HG02885 (cell line): ENCODE results near the gene ZFP90.

Experiments
- ATAC-seq: cut with Tn5 transposase; IDR thresholded peaks from one replicate; pipeline ENCODE4 v1.9.1; 2021; ENCODE audit warnings: mild to moderate bottlenecking; ENCODE audit not compliant: unreplicated experiment, poor library complexity

The ZFP90 gene

GRCh38 chr16:68574479-68574878, 35.4 kb downstream of the ZFP90 start:
- no peak for ATAC-seq

- no peak for ATAC-seq
Observed at GRCh38 chr16:68575082-68575481, 36.0 kb downstream of the ZFP90 start.

- ATAC-seq = no peak
Observed at GRCh38 chr16:68577352-68577853, 38.3 kb downstream of the ZFP90 start.

GRCh38 chr16:68590201-68590994, 51.3 kb downstream of the ZFP90 start:
- no peak for ATAC-seq

GRCh38 chr16:68592466-68593337, 53.6 kb downstream of the ZFP90 start:
- no peak for ATAC-seq

GRCh38 chr16:68596266-68596665, 57.2 kb downstream of the ZFP90 start:
- no peak for ATAC-seq

DNA sequence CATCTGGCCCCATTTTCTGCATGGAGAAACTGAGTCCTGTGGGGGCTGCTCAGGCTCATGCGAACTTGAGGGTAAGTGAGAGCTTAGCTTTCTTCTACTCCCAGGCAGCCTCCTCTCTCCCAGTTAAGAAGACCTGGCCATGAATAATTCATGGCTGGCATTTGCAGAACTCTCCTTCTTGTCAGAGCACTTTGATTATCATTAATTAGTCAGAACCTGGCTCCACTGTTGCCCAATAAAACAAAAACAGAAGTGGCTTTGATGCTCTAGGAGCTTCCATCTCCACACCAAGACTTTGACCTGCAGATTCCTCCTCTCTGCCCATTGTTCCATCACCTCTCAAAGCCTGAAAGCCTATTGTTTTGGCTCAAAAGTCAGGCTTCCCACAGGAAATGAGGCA, 60.5 kb downstream of the ZFP90 start:
- ATAC-seq = no peak

GRCh38 chr16:68605746-68606145, 66.7 kb downstream of the ZFP90 start:
- no peak for ATAC-seq

GRCh38 chr16:68607443-68607842, 68.4 kb downstream of the ZFP90 start:
- ATAC-seq = no peak

- ATAC-seq = no peak
Observed at GRCh38 chr16:68608330-68608729, 69.2 kb downstream of the ZFP90 start.

GRCh38 chr16:68612996-68613395, 73.9 kb downstream of the ZFP90 start:
- no peak for ATAC-seq

- no peak for ATAC-seq
Observed at GRCh38 chr16:68617734-68618133, 78.6 kb downstream of the ZFP90 start.
